ENCODE measurements around the gene EXOC6B. TPM values are rescaled to one million over a fixed set of nuclear protein-coding genes. Genes with fewer than 3 reads are reported as not detected.

Gene EXOC6B
- total RNA-seq, 2 donors from 2014 or later = 16.6 to 36.6 TPM

GRCh38 chr2:72554381-72554780 lies 271.5 kb downstream of the EXOC6B start:
- Histone ChIP-seq H3K4me1 (replicated peaks) (no peaks in the 10 kb centered on the region), H3K4me3 (no peak overlapping the region), H3K27ac (no peak overlapping the region), H3K27me3 (replicated peaks; ENCODE audit: insufficient read depth) (no peaks in the 10 kb centered on the region), H3K9me3 (no peaks in the 10 kb centered on the region), H3K36me3 (no peaks in the 10 kb centered on the region)
- intact Hi-C loops (cut with DNase I) = no loop called here
- no peak for TF ChIP-seq CTCF (IDR thresholded peaks at IDR 0.05)
- TF ChIP-seq POLR2A (IDR thresholded peaks at IDR 0.05) = no peak
- TF ChIP-seq POLR2AphosphoS5 (IDR thresholded peaks at IDR 0.05) = no peak
- DNase-seq (ENCODE audit: low spot score) = no peak

GRCh38 chr2:72548081-72548764 lies 277.6 kb downstream of the EXOC6B start:
- WGBS = 49% methylated on average over 5 of the region's 5 CpGs

GRCh38 chr2:72545790-72546189 lies 280.0 kb downstream of the EXOC6B start:
- no peaks in the 10 kb centered on the region for H3K27me3 ChIP-seq (replicated peaks; ENCODE audit: insufficient read depth)
- 95% methylated on average over 1 of the region's 1 CpG for WGBS

More at GRCh38 chr2:72548081-72548764, 277.6 kb downstream of the EXOC6B start:
- Histone ChIP-seq H3K27ac (no peak overlapping the region), H3K4me3 (no peak overlapping the region), H3K9me3 (no peaks in the 10 kb centered on the region), H3K36me3 (no peaks in the 10 kb centered on the region), H3K27me3 (replicated peaks; ENCODE audit: insufficient read depth) (no peaks in the 10 kb centered on the region), H3K4me1 (replicated peaks) (no peaks in the 10 kb centered on the region)
- intact Hi-C loops (cut with DNase I) = no loop called here
- no peak for DNase-seq (ENCODE audit: low spot score)
- TF ChIP-seq CTCF (IDR thresholded peaks at IDR 0.05) (no peak), POLR2A (IDR thresholded peaks at IDR 0.05) (no peak), POLR2AphosphoS5 (IDR thresholded peaks at IDR 0.05) (no peak)

GRCh38 chr2:72544554-72544953 lies 281.3 kb downstream of the EXOC6B start:
- TF ChIP-seq CTCF (IDR thresholded peaks at IDR 0.05) = no peak
- no peak for TF ChIP-seq POLR2A (IDR thresholded peaks at IDR 0.05)
- no peak for TF ChIP-seq POLR2AphosphoS5 (IDR thresholded peaks at IDR 0.05)
- intact Hi-C loops (cut with DNase I) = no loop called here
- Histone ChIP-seq H3K36me3 (no peaks in the 10 kb centered on the region), H3K4me3 (no peak overlapping the region), H3K4me1 (replicated peaks) (no peaks in the 10 kb centered on the region), H3K9me3 (no peaks in the 10 kb centered on the region), H3K27ac (no peak overlapping the region), H3K27me3 (replicated peaks; ENCODE audit: insufficient read depth) (no peaks in the 10 kb centered on the region)
- no peak for DNase-seq (ENCODE audit: low spot score)

More at GRCh38 chr2:72545790-72546189, 280.0 kb downstream of the EXOC6B start:
- Histone ChIP-seq H3K36me3 (no peaks in the 10 kb centered on the region), H3K9me3 (no peaks in the 10 kb centered on the region), H3K27ac (no peak overlapping the region), H3K4me3 (no peak overlapping the region), H3K4me1 (replicated peaks) (no peaks in the 10 kb centered on the region)
- intact Hi-C loops (cut with DNase I) = no loop called here
- DNase-seq (ENCODE audit: low spot score) = no peak
- TF ChIP-seq POLR2AphosphoS5 (IDR thresholded peaks at IDR 0.05) (no peak), CTCF (IDR thresholded peaks at IDR 0.05) (no peak), POLR2A (IDR thresholded peaks at IDR 0.05) (no peak)

GRCh38 chr2:72543497-72544216 lies 282.2 kb downstream of the EXOC6B start:
- Histone ChIP-seq H3K36me3 (no peaks in the 10 kb centered on the region), H3K27ac (no peak overlapping the region), H3K4me1 (replicated peaks) (no peaks in the 10 kb centered on the region), H3K27me3 (replicated peaks; ENCODE audit: insufficient read depth) (no peaks in the 10 kb centered on the region), H3K4me3 (no peak overlapping the region), H3K9me3 (no peaks in the 10 kb centered on the region)
- DNase-seq (ENCODE audit: low spot score) = no peak
- WGBS = 87% methylated on average over 3 of the region's 3 CpGs
- no peak for TF ChIP-seq CTCF (IDR thresholded peaks at IDR 0.05)
- TF ChIP-seq POLR2AphosphoS5 (IDR thresholded peaks at IDR 0.05) = no peak
- TF ChIP-seq POLR2A (IDR thresholded peaks at IDR 0.05) = no peak
- intact Hi-C loops (cut with DNase I) = no loop called here

All from prostate gland (tissue), 2 donors.